GM12878 (cell line): ENCODE measurements around the gene LYVE1. TPM values are rescaled to one million over a fixed set of nuclear protein-coding genes. Genes with fewer than 3 reads are reported as not detected.

Experiments used
- ASH2L ChIP-seq: fragments of 300-600, 200-600 bp; sonication (generic); IDR thresholded peaks from 2 replicates; pipeline ENCODE4 v1.6.1; 2017; ENCODE audit warnings: low read depth, mild to moderate bottlenecking, borderline replicate concordance
- DPF2 ChIP-seq: fragments of 450-650 bp; IDR thresholded peaks from 2 replicates; pipeline ENCODE4 v1.6.1; 2017; ENCODE audit warnings: mild to moderate bottlenecking
- ESRRA ChIP-seq: IDR thresholded peaks from 2 replicates; pipeline ENCODE4 v1.6.1; 2012; ENCODE audit warnings: mild to moderate bottlenecking, low read length, improper control_type of control experiment
- FOXM1 ChIP-seq: IDR thresholded peaks from 2 replicates; pipeline ENCODE4 v1.6.1; 2012; ENCODE audit warnings: low read depth, mild to moderate bottlenecking, inconsistent platforms, low read length, moderate library complexity
- GABPA ChIP-seq: IDR thresholded peaks from 2 replicates; pipeline ENCODE4 v1.6.1; 2014; ENCODE audit warnings: antibody characterized with exemption, low read depth, mild to moderate bottlenecking, inconsistent platforms
- GATAD2B ChIP-seq: fragments of 450-650 bp; conservative IDR thresholded peaks from 2 replicates; pipeline ENCODE4 v1.6.1; 2017; ENCODE audit warnings: low read depth, mild to moderate bottlenecking, moderate library complexity
- HDAC2 ChIP-seq: fragments of 200-600 bp; sonication (generic); IDR thresholded peaks from 2 replicates; pipeline ENCODE4 v1.6.1; 2017
- HDGF ChIP-seq: fragments of 450-650 bp; IDR thresholded peaks from 2 replicates; pipeline ENCODE4 v1.6.1; 2016; ENCODE audit warnings: antibody characterized with exemption
- IKZF2 ChIP-seq, 2 experiments: fragments of 450-650 bp; IDR thresholded peaks; 2 replicates each; pipeline ENCODE4 v1.6.1; 2017; ENCODE audit warnings: mild to moderate bottlenecking in 2 of 2, moderate library complexity in 2 of 2
- JUNB ChIP-seq: IDR thresholded peaks from 2 replicates; pipeline ENCODE4 v1.6.1; 2016; ENCODE audit warnings: antibody characterized with exemption, mild to moderate bottlenecking
- MTA2 ChIP-seq: fragments of 450-650 bp; IDR thresholded peaks from 2 replicates; pipeline ENCODE4 v1.6.1; 2016; ENCODE audit warnings: low read depth, mild to moderate bottlenecking, moderate library complexity
- NBN ChIP-seq: fragments of 450-650 bp; IDR thresholded peaks from 2 replicates; pipeline ENCODE4 v1.6.1; 2016
- NFIC ChIP-seq: IDR thresholded peaks from 2 replicates; pipeline ENCODE4 v1.6.1; 2012; ENCODE audit warnings: low read depth, mild to moderate bottlenecking, inconsistent platforms, low read length, moderate library complexity
- NFYA ChIP-seq: IDR thresholded peaks from 2 replicates; pipeline ENCODE4 v1.6.1; 2011; ENCODE audit warnings: low read depth, mild to moderate bottlenecking, low read length, improper control_type of control experiment, borderline replicate concordance
- SP1 ChIP-seq: IDR thresholded peaks from one replicate; pipeline ENCODE4 v1.6.1; 2011; ENCODE audit warnings: low read depth, low read length
- STAT3 ChIP-seq: IDR thresholded peaks from 2 replicates; pipeline ENCODE4 v1.6.1; 2011; ENCODE audit warnings: low read depth, low read length, improper control_type of control experiment
- SUPT20H ChIP-seq: IDR thresholded peaks from 2 replicates; pipeline ENCODE4 v1.6.1; 2011; ENCODE audit warnings: low read depth, mild to moderate bottlenecking, low read length, moderate library complexity, borderline replicate concordance; ENCODE audit not compliant: control insufficient read depth
- TARDBP ChIP-seq: IDR thresholded peaks from 2 replicates; pipeline ENCODE4 v1.6.1; 2016; ENCODE audit warnings: borderline replicate concordance
- USF2 ChIP-seq: IDR thresholded peaks from 2 replicates; pipeline ENCODE4 v1.6.1; 2011; ENCODE audit warnings: low read depth, low read length, improper control_type of control experiment, borderline replicate concordance
- ZBTB11 ChIP-seq: fragments of 450-650 bp; formaldehyde crosslinking; IDR thresholded peaks from 2 replicates; pipeline ENCODE4 v1.5.0; 2022; ENCODE audit warnings: mild to moderate bottlenecking, missing genetic modification characterization
- ZNF592 ChIP-seq: fragments of 450-650 bp; IDR thresholded peaks from 2 replicates; pipeline ENCODE4 v1.6.1; 2017; ENCODE audit warnings: mild to moderate bottlenecking, moderate library complexity
- polyA plus RNA-seq, 11 experiments: library from polyadenylated mRNA; depleted of rRNA in 4 of 11; unstranded in 6 of 11; stranded (reverse) in 5 of 11; fragments of >200 nt; fragmentation: Nextera tagmentation in 4 of 11; fragmentation: Illumina TruSeq in 1 of 11; extraction: Ambion mirVana in 4 of 11; extraction: Trizol in 1 of 11; gene quantifications; 1 replicate in 1 of 11; 2 replicates in 10 of 11; pipeline versions ENCODE4 v1.2.1 to v1.2.3, GENCODE V29; 2011 to 2016; ENCODE audit warnings: inconsistent platforms in 2 of 11, missing spikeins in 2 of 11, low read depth in 1 of 11
- total RNA-seq, 4 experiments: library from RNA; depleted of rRNA in 3 of 4; stranded (reverse); fragments of >200 nt in 3 of 4; fragmentation: Illumina TruSeq in 1 of 4; extraction: Trizol in 1 of 4; gene quantifications; 2 replicates each; pipeline versions ENCODE4 v1.2.1 to v1.2.3, GENCODE V29; 2013 to 2021
- TF ChIP-seq, protein P1 (sequence below): IDR thresholded peaks from 2 replicates; pipeline ENCODE4 v1.6.1; 2012; ENCODE audit warnings: low read depth, low read length, improper control_type of control experiment

LYVE1 gene
- total and polyA plus RNA-seq, 10 of the 15 experiments (the other 5 are each of a cell fraction or from before 2014, with no cell fraction given) = 0.15 TPM; not detected in 9

DNA sequence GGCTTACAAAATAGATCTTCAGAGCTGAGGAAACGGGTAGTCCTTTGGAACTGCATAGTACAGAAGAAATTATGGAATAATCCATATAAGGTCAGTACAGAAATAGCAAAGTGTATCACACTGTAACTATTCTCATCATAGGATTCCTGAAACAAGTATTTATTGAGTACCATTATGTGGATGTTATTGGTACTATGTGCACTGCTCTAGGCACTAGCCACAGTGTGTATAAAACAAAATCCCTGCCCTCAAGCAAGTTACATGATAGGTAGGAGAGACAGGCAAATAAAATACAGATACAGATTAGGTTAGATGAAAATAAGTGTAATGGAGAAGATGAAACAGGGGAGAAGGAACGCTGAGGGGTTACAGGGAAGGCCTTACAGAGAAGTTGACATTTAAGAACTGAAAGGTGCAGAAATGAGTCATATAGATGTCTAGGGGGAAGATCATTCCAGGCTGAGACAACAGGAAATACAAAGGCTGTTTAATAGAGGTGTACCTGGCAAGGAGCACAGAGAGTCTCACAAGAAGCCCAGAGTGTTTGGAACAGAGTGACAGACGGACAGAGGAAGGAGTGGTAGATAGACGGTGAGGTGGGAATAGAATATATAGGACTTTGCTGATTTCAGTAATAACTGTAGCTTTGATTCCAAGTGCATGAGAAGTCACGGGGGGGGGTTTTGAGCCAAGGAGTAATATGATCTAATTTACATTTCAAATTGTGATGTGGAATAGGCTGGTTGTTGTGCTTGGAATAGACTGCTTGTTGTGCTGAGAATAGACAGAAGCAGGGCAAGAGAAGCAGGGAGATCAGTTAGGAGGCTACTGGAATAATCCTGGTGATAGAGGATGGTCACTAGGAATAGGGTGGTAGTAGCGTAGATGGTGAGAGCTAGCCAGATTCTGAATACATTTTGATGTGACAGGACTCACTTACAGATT lies 41.2 kb downstream of the LYVE1 start (continued):
- no peak for TF ChIP-seq ZBTB11 (CRISPR knock-in tag)
- TF ChIP-seq ASH2L = no peak
- TF ChIP-seq SP1 = no peak
- peak; percentile 92 for TF ChIP-seq JUNB
- 0 out of 2 replicates have a peak, but pooled peaks have one; percentile 23 for TF ChIP-seq STAT3
- TF ChIP-seq HDGF = no peak
- no peak for TF ChIP-seq ESRRA
- TF ChIP-seq ZNF592 = no peak
- no peak for TF ChIP-seq TARDBP
- TF ChIP-seq GABPA = no peak
- TF ChIP-seq DPF2 = 0 out of 2 replicates have a peak, but pooled peaks have one; percentile 35
- peak; percentile 92 for TF ChIP-seq NFIC
- TF ChIP-seq, protein P1, sequence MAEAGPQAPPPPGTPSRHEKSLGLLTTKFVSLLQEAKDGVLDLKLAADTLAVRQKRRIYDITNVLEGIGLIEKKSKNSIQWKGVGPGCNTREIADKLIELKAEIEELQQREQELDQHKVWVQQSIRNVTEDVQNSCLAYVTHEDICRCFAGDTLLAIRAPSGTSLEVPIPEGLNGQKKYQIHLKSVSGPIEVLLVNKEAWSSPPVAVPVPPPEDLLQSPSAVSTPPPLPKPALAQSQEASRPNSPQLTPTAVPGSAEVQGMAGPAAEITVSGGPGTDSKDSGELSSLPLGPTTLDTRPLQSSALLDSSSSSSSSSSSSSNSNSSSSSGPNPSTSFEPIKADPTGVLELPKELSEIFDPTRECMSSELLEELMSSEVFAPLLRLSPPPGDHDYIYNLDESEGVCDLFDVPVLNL = no peak
- TF ChIP-seq NFYA = no peak
- no peak for TF ChIP-seq NBN
- TF ChIP-seq GATAD2B = no peak
- no peak for TF ChIP-seq SUPT20H
- TF ChIP-seq MTA2 = 0 out of 2 replicates have a peak, but pooled peaks have one; percentile 21
- TF ChIP-seq IKZF2 (IDR thresholded peaks at IDR 0.05) = peak; percentile 82 to 85
- TF ChIP-seq USF2 = no peak
- TF ChIP-seq FOXM1 = peak; percentile 18; the same call in 1 of the 2 replicates
- no peak for TF ChIP-seq HDAC2
